GM12892 (cell line): ENCODE results near the gene SMIM35.
A peak's percentile ranks its signal among the peaks of the same experiment; 100 is the strongest.

Source experiments
- DNase-seq: peaks from one replicate; pipeline ENCODE4 v3.0.0; 2011; ENCODE audit not compliant: insufficient read length
- FAIRE-seq: peaks from 2 replicates; lab custom pipeline; 2011; peaks lifted over from hg19 to GRCh38; lab: Jason Lieb, UNC
- POLR2A ChIP-seq: IDR thresholded peaks from 2 replicates; pipeline ENCODE4 v1.6.1; 2011; ENCODE audit warnings: low read depth, low read length, control low read depth
- POLR2AphosphoS5 ChIP-seq: IDR thresholded peaks from 2 replicates; pipeline ENCODE4 v1.6.1; 2011; ENCODE audit warnings: low read depth, low read length, control low read depth
- TAF1 ChIP-seq: IDR thresholded peaks from 2 replicates; pipeline ENCODE4 v1.6.1; 2011; ENCODE audit warnings: low read depth, mild to moderate bottlenecking, control low read depth, low read length, borderline replicate concordance

SMIM35 gene

DNA sequence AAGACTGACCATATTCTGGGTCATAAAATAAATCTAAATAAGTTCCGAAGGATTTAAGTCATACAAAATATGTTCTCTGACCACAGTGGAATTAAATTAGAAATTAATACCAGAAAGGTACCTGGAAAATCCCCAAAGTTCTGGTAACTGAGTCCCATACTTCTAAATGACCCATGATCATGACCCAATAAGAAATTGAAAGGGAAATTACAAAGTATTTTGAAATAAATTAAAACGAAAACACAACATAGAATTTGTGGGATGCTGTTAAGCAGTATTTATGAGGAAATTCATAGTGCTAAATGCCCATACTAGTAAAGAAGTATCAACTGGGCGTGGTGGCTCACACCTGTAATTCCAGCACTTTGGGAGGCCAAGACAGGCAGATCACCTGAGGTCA lies 123.9 kb downstream of the SMIM35 start:
- no peak for DNase-seq
- FAIRE-seq, result no peak
- TF ChIP-seq POLR2AphosphoS5, result no peak
- TF ChIP-seq TAF1, result no peak

DNA sequence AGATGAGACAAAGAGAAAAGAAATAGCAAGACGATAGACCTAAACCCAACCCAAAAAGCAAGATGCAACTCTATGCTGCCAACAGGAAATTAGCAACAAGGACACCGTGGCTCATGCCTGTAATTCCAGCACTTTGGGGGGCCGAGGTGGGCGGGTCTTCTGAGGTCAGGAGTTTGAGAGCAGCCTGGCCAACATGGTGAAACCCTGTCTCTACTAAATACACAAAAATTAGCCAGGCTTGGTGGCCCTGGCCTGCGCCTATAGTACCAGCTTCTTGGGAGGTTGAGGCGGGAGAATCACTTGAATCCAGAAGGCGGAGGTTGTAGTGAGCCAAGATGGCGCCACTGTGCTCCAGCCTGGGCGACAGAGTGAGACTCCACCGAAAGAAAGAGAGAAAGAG lies 124.9 kb downstream of the SMIM35 start:
- DNase-seq (no peak), FAIRE-seq (peak; percentile 50)
- TF ChIP-seq POLR2AphosphoS5, result no peak
- no peak for TF ChIP-seq TAF1
- no peak for TF ChIP-seq POLR2A

DNA sequence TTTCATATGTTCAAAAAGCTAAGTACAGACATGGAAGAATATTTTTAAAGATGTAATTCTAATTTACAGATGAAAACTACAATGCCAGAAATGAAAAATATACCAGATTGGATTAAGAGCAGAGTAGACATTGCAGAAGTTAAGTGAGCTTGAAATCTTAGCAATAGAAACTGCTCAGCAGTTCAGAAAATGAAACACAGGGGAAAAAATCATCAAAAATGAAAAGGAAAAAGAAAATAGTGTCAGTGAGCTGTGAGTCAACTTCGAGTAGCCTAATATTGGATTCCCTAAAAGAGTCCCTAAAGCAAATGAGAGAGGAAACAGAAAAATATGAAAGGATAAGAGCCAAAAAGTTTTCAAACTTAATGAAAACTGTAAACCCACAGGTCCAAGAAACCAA lies 126.4 kb downstream of the SMIM35 start:
- TF ChIP-seq POLR2A (no peak), POLR2AphosphoS5 (no peak), TAF1 (no peak)
- peak; percentile 79 for FAIRE-seq
- no peak for DNase-seq

DNA sequence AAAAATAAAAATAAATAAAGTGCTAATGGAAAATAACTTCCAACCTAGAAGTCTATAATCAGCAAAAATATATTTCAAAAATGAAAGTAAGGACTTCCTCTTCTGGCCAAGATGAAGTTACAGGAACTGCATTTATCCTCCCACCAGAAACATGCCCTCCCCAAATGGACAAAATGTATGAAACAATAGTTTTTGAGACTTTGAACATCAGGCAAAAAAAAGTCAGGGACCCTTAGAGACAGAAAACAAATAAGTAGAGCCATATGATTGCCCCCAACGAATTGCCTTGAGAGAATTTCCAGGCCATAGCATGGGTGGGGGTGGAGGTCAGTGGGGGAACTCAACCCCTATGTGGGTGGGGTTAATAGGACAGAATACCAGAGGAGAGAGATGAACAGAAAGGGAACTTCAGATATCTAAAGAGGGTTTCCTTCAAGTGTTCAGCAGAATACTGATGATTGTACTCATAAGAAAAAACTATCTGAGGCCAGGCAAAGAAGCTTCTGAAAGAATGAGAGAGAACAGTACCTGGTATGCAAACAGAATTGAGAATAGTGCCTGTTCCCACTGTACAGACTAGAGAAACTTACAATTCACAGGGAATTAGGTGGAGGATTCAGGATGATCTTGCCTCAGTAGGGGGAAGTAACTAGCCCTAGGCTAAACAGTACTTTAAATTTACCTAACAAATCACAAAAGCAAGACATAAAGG lies 127.2 kb downstream of the SMIM35 start:
- DNase-seq (no peak), FAIRE-seq (peak; percentile 91)
- no peak for TF ChIP-seq POLR2AphosphoS5
- no peak for TF ChIP-seq TAF1
- no peak for TF ChIP-seq POLR2A

DNA sequence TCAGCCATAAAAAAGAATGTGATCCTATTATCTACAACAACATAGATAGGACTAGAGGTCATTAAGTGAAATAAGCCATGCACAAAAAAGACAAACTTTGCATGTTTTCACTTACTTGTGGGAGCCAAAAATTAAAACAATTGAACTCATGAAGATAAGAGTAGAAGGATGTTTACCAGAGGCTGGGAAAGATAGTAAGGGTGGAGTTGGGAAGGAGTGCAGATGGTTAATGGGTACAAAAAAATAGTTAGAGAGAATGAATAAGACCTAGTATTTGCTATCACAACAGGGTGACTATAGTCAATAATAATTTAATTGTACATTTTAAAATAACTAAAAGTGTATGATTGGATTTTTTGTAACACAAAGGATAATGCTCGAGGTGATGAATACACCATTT lies 127.8 kb downstream of the SMIM35 start:
- TF ChIP-seq TAF1 (no peak), POLR2AphosphoS5 (no peak), POLR2A (no peak)
- FAIRE-seq (no peak), DNase-seq (no peak)
